Measurements from ENCODE around the gene TAX1BP1.

GRCh38 chr7:27763983-27764508 lies 24.1 kb downstream of the TAX1BP1 start:
- no peak for TF ChIP-seq CTCF (optimal IDR thresholded peaks at IDR 0.05 in 1 of 3, IDR thresholded peaks at IDR 0.05 in 1 of 3, conservative IDR thresholded peaks at IDR 0.05 in 1 of 3; ENCODE audit: extremely low read depth in 1 of 3, insufficient read depth in 2 of 3, low read length in 3 of 3)
- TF ChIP-seq EZH2 (IDR thresholded peaks at IDR 0.05; ENCODE audit: low read length) = no peak
